Fibroblast of skin of scalp (primary cell): ENCODE results near the gene SLC30A5.

Experiments
- DNase-seq: peaks from one replicate; pipeline ENCODE4 v3.0.0-alpha.2; 2013

Gene SLC30A5

DNA sequence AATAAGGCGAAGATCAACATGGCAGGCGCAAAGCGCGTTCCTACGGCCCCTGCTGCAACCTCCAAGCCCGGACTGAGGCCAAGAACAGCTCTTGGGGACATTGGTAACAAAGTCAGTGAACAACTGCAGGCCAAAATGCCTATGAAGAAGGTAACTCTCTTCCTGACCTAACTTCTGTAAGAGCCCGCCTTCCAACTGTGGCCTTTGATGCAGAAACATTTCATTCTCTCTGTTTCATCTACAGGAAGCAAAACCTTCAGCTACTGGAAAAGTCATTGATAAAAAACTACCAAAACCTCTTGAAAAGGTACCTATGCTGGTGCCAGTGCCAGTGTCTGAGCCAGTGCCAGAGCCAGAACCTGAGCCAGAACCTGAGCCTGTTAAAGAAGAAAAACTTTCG lies 74.1 kb downstream of the SLC30A5 start:
- no peak for DNase-seq

DNA sequence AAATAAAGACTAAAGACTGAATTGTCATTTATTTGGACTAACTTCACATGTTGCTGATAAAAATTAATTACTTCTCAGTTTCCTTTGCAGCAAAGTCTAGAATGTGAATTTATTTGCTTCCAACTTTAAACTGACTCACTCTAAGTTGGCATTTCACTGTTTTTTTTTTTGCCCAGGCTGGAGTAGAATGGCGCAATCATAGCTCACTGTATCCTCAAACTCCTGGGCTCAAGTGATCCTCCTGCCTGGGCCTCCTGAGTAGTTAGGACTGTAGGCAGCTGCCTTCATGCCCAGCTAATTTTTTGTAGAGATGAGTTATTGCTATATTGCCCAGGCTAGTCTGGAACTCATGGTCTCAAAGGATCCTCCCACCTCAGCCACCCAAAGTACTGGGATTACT lies 76.7 kb downstream of the SLC30A5 start:
- DNase-seq = no peak

DNA sequence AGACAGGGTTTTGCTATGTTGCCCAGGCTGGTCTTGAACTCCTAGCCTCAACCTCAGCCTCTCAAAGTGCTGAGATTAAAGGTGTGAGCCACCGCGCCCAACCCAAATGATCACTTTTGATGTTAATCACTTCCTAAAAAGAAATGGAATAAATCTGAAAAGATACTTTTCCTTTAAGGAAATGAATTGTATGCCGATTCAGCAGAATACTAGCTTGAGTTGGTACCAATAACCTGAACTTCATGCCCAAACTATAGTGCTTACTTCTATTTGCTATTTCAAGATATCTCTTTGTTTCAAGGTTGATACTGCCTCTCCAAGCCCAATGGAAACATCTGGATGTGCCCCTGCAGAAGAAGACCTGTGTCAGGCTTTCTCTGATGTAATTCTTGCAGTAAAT lies 77.2 kb downstream of the SLC30A5 start:
- DNase-seq = no peak
